MCF 10A (cell line): ENCODE results near the gene ETNK1. TPM values are rescaled to one million over a fixed set of nuclear protein-coding genes. Genes with fewer than 3 reads are reported as not detected.
A peak's percentile ranks its signal among the peaks of the same experiment; 100 is the strongest.

Experiments used
- BruUV-seq: library from RNA; stranded (reverse); fragments of 400-500 nt; replicated peaks from 2 replicates; lab custom pipeline; 2021; lab: Mats Ljungman, UMichigan
- CTCF ChIA-PET: fragments of 300-600 bp; sonication (Branson Sonifier 250); formaldehyde crosslinking; extraction: SDS; loops from one replicate; lab custom pipeline; 2021; ENCODE audit warnings: antibody characterized with exemption, inconsistent platforms; lab: Yijun Ruan, JAX
- POLR2A ChIA-PET: fragments of 300-600, 350-650 bp; sonication (Branson Sonifier 250); formaldehyde crosslinking; extraction: SDS; loops from one replicate; lab custom pipeline; 2020; ENCODE audit warnings: antibody characterized with exemption, inconsistent platforms; lab: Yijun Ruan, JAX
- DNase-seq: peaks from one replicate; pipeline ENCODE4 v3.0.0-alpha.2; 2018; ENCODE audit not compliant: unreplicated experiment
- H3K27ac Mint-ChIP-seq: one replicate; pipeline ENCODE4 v1.8.0; 2022; ENCODE audit warnings: mild to moderate bottlenecking, low read depth, mixed read lengths; ENCODE audit not compliant: unreplicated experiment
- H3K27me3 Mint-ChIP-seq: one replicate; pipeline ENCODE4 v1.8.0; 2022; ENCODE audit warnings: mixed read lengths; ENCODE audit not compliant: insufficient read depth, unreplicated experiment
- H3K36me3 Mint-ChIP-seq: one replicate; pipeline ENCODE4 v1.8.0; 2022; ENCODE audit warnings: mild to moderate bottlenecking, moderate library complexity, mixed read lengths; ENCODE audit not compliant: insufficient read depth, unreplicated experiment
- H3K4me1 Mint-ChIP-seq: one replicate; pipeline ENCODE4 v1.8.0; 2022; ENCODE audit warnings: mixed read lengths; ENCODE audit not compliant: insufficient read depth, unreplicated experiment
- H3K4me3 Mint-ChIP-seq: one replicate; pipeline ENCODE4 v1.8.0; 2022; ENCODE audit warnings: mild to moderate bottlenecking, moderate library complexity, mixed read lengths; ENCODE audit not compliant: unreplicated experiment
- H3K9me3 Mint-ChIP-seq: one replicate; pipeline ENCODE4 v1.8.0; 2022; ENCODE audit warnings: mixed read lengths; ENCODE audit not compliant: unreplicated experiment
- CTCF ChIP-seq: fragments of 200-600 bp; IDR thresholded peaks from one replicate; pipeline ENCODE4 v1.8.0; 2022; ENCODE audit warnings: antibody characterized with exemption, mild to moderate bottlenecking; ENCODE audit not compliant: unreplicated experiment
- intact Hi-C: fragments of 100-400 bp; cut with micrococcal nuclease; formaldehyde crosslinking; loops from 2 replicates; pipeline ENCODE4 v1.14.1; 2022
- total RNA-seq: library from RNA; stranded (reverse); gene quantifications from 2 replicates; pipeline ENCODE4 v1.2.3, GENCODE V29; 2022

The ETNK1 gene
- total RNA-seq, 1 experiment from 2014 or later: 38.3 TPM

- no peaks in the 10 kb centered on the region for H3K27me3 Mint-ChIP-seq
- no peak overlapping the region for H3K4me3 Mint-ChIP-seq
- intact Hi-C loops: no loop called here
- no peak overlapping the region for H3K27ac Mint-ChIP-seq
- no TSS peak for BruUV-seq
- DNase-seq: no peak
- peaks cover 35% of the 10 kb centered on the region for H3K4me1 Mint-ChIP-seq
- CTCF ChIA-PET: no interaction called here
- TF ChIP-seq CTCF: no peak
- H3K9me3 Mint-ChIP-seq: no peaks in the 10 kb centered on the region
- POLR2A ChIA-PET: interaction anchor here (0.9 kb wide), 1 partner anchor 26 kb away, joined by 4 read pairs; no protein-coding TSS in a partner anchor
- H3K36me3 Mint-ChIP-seq: peaks cover 21% of the 10 kb centered on the region
Observed at GRCh38 chr12:22653791-22654190, 28.8 kb downstream of the ETNK1 start.

GRCh38 chr12:22656376-22656775, 31.4 kb downstream of the ETNK1 start:
- H3K36me3 Mint-ChIP-seq: peaks cover 33% of the 10 kb centered on the region
- no peaks in the 10 kb centered on the region for H3K27me3 Mint-ChIP-seq
- peaks cover 36% of the 10 kb centered on the region for H3K4me1 Mint-ChIP-seq
- intact Hi-C loops: no loop called here
- no peak overlapping the region for H3K27ac Mint-ChIP-seq
- H3K4me3 Mint-ChIP-seq: no peak overlapping the region
- no peak for DNase-seq
- CTCF ChIA-PET: interaction anchor here (0.6 kb wide), 1 partner anchor 14 kb away, joined by 4 read pairs; no protein-coding TSS in a partner anchor
- BruUV-seq: no TSS peak
- H3K9me3 Mint-ChIP-seq: no peaks in the 10 kb centered on the region
- TF ChIP-seq CTCF: no peak
- POLR2A ChIA-PET: interaction anchor here (1.1 to 1.8 kb wide), 2 partner anchors 27 to 29 kb away, joined by 3 to 6 read pairs; no protein-coding TSS in a partner anchor

GRCh38 chr12:22656831-22657230, 31.9 kb downstream of the ETNK1 start:
- POLR2A ChIA-PET: interaction anchor here (1.8 kb wide), 1 partner anchor 29 kb away, joined by 6 read pairs; no protein-coding TSS in a partner anchor
- DNase-seq: no peak
- H3K36me3 Mint-ChIP-seq: peaks cover 35% of the 10 kb centered on the region
- no peak for TF ChIP-seq CTCF
- no peak overlapping the region for H3K27ac Mint-ChIP-seq
- H3K4me1 Mint-ChIP-seq: peaks cover 36% of the 10 kb centered on the region
- CTCF ChIA-PET: interaction anchor here (0.6 kb wide), 1 partner anchor 13 kb away, joined by 4 read pairs; no protein-coding TSS in a partner anchor
- no TSS peak for BruUV-seq
- H3K4me3 Mint-ChIP-seq: no peak overlapping the region
- no peaks in the 10 kb centered on the region for H3K9me3 Mint-ChIP-seq
- intact Hi-C loops: no loop called here
- no peaks in the 10 kb centered on the region for H3K27me3 Mint-ChIP-seq

- Mint-ChIP-seq H3K4me3 (no peak overlapping the region), H3K27ac (peak overlapping the region; percentile 77), H3K36me3 (peaks cover 35% of the 10 kb centered on the region), H3K4me1 (peaks cover 34% of the 10 kb centered on the region), H3K9me3 (no peaks in the 10 kb centered on the region), H3K27me3 (no peaks in the 10 kb centered on the region)
- CTCF ChIA-PET: no interaction called here
- no peak for DNase-seq
- POLR2A ChIA-PET: interaction anchor here (0.6 to 1.8 kb wide), 4 partner anchors 8 to 114 kb away, joined by 3 to 6 read pairs (median 4); no protein-coding TSS in a partner anchor
- intact Hi-C loops: no loop called here
- BruUV-seq: no TSS peak
- no peak for TF ChIP-seq CTCF
Observed at GRCh38 chr12:22657538-22657937, 32.6 kb downstream of the ETNK1 start.
